ENCODE data around the gene ZMYND10.

Gene ZMYND10

DNA sequence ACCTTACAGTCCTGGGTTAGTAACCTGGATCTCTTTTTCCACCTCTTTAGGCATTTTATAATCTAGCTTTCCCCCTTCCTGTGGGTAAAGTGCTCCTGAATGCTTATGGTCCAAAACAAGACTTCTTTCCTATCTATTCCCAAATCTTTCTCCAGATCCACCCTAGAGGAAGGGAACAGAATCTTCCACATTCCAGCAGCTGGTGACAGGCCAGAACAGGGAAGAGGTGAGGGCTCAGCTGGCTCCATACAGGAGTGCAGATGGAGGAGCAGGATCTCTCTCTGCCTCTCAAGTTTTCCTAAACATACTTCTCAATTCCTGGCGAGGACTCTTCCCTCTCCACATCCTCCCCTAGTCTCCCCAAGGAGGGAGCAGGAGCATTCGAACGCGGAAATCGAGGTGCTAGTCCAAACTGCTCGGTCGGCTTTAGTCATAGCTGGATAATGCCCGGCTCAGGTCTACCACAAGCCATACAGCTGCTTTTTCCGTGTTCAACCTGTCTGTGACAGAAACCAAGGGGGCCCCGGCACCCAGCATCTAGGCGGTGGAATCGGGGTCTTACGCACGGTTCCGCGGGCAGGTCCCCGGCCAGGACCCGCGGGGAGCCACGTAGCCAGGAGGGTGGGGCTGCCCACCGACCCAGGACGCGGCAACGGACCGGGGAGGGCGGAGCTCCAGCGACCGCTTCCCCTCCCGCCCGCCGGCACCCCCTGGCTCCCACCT lies 8.9 kb downstream of the ZMYND10 start:
- H3K36me3 ChIP-seq (ENCODE audit: control insufficient read depth, insufficient read depth, low read length), result no peaks in the 10 kb centered on the region
- H2AFZ ChIP-seq, result peak overlapping the region; percentile 97
- H3K79me2 ChIP-seq, result no peaks in the 10 kb centered on the region
- no peaks in the 10 kb centered on the region for H3K27me3 ChIP-seq (ENCODE audit: control insufficient read depth, insufficient read depth, low read length)
- peak overlapping the region; percentile 57 for H3K27ac ChIP-seq
- H3K9me3 ChIP-seq (ENCODE audit: control insufficient read depth, low read length), result no peaks in the 10 kb centered on the region
- TF ChIP-seq, protein P1, sequence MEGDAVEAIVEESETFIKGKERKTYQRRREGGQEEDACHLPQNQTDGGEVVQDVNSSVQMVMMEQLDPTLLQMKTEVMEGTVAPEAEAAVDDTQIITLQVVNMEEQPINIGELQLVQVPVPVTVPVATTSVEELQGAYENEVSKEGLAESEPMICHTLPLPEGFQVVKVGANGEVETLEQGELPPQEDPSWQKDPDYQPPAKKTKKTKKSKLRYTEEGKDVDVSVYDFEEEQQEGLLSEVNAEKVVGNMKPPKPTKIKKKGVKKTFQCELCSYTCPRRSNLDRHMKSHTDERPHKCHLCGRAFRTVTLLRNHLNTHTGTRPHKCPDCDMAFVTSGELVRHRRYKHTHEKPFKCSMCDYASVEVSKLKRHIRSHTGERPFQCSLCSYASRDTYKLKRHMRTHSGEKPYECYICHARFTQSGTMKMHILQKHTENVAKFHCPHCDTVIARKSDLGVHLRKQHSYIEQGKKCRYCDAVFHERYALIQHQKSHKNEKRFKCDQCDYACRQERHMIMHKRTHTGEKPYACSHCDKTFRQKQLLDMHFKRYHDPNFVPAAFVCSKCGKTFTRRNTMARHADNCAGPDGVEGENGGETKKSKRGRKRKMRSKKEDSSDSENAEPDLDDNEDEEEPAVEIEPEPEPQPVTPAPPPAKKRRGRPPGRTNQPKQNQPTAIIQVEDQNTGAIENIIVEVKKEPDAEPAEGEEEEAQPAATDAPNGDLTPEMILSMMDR (IDR thresholded peaks at IDR 0.05), result no peak
- no peak overlapping the region for H3K9ac ChIP-seq
- peak overlapping the region; percentile 100 for H3K4me2 ChIP-seq (ENCODE audit: low read length)
- H3K4me3 ChIP-seq (ENCODE audit: low read depth, low read length), result peak overlapping the region; percentile 76
- peaks cover 9% of the 10 kb centered on the region for H3K4me1 ChIP-seq

DNA sequence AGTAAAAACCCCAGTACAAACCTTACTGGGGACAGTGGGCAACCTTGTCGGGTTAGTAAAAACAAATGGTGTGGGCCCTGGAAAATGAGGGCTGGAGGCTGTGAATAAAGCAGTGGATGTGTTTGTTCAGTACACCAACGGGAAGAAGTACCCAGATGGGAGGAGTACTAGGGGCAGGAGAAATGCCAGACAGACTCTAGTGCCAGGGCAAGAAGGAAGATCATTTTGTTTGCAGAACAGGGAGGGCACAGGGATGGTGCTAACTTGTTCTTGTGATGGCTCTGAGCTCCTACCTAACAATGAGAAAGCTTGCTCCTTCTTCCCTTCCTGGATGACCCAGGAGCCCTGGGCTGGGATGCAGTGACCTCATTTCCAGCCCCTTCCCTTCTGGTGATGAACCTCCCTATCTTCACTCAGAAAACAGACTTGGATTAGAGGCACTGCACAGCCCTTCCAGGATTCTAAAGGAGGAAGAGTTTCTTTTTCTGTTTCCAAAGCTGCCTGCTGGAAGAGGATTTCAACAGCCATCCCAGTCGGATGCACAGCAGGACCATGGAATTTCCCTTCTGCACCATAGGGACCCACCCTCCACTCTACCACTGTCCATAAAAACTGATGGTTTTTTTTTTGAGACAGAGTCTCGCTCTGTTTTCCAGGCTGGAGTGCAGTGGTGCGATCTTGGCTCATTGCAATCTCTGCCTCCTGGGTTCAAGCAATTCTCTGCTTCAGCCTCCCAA lies 11.0 kb downstream of the ZMYND10 start:
- Histone ChIP-seq H3K36me3 (ENCODE audit: control insufficient read depth, insufficient read depth, low read length) (no peaks in the 10 kb centered on the region), H3K27me3 (ENCODE audit: control insufficient read depth, insufficient read depth, low read length) (no peaks in the 10 kb centered on the region), H3K27ac (peak overlapping the region; percentile 57), H3K4me3 (ENCODE audit: low read depth, low read length) (no peak overlapping the region), H3K9ac (no peak overlapping the region), H3K79me2 (no peaks in the 10 kb centered on the region), H3K4me1 (peaks cover 9% of the 10 kb centered on the region), H3K9me3 (ENCODE audit: control insufficient read depth, low read length) (no peaks in the 10 kb centered on the region), H2AFZ (no peak overlapping the region), H3K4me2 (ENCODE audit: low read length) (no peak overlapping the region)
- TF ChIP-seq, protein P1 (IDR thresholded peaks at IDR 0.05), result no peak

DNA sequence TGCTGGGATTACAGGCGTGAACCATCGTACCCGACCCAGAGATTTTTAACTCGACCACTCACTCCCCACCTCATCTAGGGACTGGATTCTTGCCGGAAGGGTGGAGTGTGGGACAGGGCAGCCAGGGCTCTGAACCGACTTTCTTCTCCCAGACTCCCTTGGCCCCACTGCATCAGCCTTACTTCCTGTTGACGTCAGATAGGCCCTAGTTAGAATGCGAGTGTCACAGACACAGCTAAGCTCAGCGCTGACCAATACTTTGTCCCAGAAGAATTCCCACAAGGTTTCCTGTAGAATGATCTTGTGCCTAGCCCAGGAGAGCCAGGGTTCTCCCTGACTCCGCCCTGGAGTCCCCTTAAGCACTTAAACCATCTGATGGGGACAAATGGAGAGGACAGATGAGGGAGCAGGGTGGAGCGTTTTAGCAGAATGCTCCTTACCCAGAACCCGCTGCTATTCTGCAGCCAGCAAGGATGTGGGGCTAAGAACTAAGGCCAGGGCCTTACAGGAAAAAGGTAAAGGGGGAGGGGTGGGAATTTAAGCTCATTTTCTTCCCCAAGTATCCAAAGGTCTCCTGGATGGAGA lies 11.7 kb downstream of the ZMYND10 start:
- Histone ChIP-seq H3K4me3 (ENCODE audit: low read depth, low read length) (no peak overlapping the region), H3K4me1 (peaks cover 9% of the 10 kb centered on the region)

GRCh38 chr3:50331364-50331907 lies 14.1 kb downstream of the ZMYND10 start:
- Histone ChIP-seq H3K4me3 (ENCODE audit: low read depth, low read length) (no peak overlapping the region), H3K9me3 (ENCODE audit: control insufficient read depth, low read length) (no peaks in the 10 kb centered on the region), H3K4me1 (peaks cover 17% of the 10 kb centered on the region), H3K27ac (no peak overlapping the region), H3K4me2 (ENCODE audit: low read length) (no peak overlapping the region), H2AFZ (no peak overlapping the region), H3K9ac (no peak overlapping the region), H3K27me3 (ENCODE audit: control insufficient read depth, insufficient read depth, low read length) (no peaks in the 10 kb centered on the region), H3K36me3 (ENCODE audit: control insufficient read depth, insufficient read depth, low read length) (no peaks in the 10 kb centered on the region), H3K79me2 (peaks cover 12% of the 10 kb centered on the region)
- TF ChIP-seq, protein P1 (IDR thresholded peaks at IDR 0.05), result no peak

More for the DNA sequence above, 11.7 kb downstream of the ZMYND10 start:
- Histone ChIP-seq H3K79me2 (no peaks in the 10 kb centered on the region), H3K27ac (peak overlapping the region; percentile 57), H3K27me3 (ENCODE audit: control insufficient read depth, insufficient read depth, low read length) (no peaks in the 10 kb centered on the region), H2AFZ (no peak overlapping the region), H3K9ac (no peak overlapping the region), H3K36me3 (ENCODE audit: control insufficient read depth, insufficient read depth, low read length) (no peaks in the 10 kb centered on the region), H3K4me2 (ENCODE audit: low read length) (no peak overlapping the region), H3K9me3 (ENCODE audit: control insufficient read depth, low read length) (no peaks in the 10 kb centered on the region)
- TF ChIP-seq, protein P1 (IDR thresholded peaks at IDR 0.05), result no peak
